ENCODE data around the gene SCAI.
A peak's percentile ranks its signal among the peaks of the same experiment; 100 is the strongest.
"Not testable (repeated sequence)": the region's sequence is repeated elsewhere in the genome, so short reads cannot be mapped to it uniquely, and the experiment has no call there.

SCAI gene

GRCh38 chr9:125143377-125144090 lies at the start of gene SCAI:
Gene SCAI (minus strand): TSS chr9:125143528. CDS start chr9:125143437, 91 bp downstream.
- DNase-seq = peak; percentile 99

DNA sequence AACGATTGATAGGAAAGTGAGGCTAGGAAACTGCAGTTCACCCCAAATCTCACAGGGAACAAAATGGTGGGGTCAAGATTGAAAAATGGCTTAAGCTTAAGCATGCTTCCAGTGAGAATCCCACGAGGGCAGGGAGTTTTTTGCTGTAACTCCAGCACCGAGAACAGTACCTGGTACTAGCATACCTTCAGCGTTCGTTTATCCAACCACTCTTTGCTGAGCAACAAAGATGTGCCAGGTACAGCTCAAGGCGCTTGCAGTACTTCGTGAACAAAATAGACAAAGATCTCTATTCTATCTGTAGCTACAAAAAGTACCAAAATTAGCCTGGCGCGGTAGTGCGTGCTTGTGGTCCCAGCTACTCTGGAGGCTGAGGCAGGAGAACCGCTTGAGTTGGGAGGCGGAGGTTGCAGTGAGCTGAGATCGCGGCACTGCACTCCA lies 47.1 kb upstream of the SCAI start:
- peak; percentile 67 for DNase-seq

DNA sequence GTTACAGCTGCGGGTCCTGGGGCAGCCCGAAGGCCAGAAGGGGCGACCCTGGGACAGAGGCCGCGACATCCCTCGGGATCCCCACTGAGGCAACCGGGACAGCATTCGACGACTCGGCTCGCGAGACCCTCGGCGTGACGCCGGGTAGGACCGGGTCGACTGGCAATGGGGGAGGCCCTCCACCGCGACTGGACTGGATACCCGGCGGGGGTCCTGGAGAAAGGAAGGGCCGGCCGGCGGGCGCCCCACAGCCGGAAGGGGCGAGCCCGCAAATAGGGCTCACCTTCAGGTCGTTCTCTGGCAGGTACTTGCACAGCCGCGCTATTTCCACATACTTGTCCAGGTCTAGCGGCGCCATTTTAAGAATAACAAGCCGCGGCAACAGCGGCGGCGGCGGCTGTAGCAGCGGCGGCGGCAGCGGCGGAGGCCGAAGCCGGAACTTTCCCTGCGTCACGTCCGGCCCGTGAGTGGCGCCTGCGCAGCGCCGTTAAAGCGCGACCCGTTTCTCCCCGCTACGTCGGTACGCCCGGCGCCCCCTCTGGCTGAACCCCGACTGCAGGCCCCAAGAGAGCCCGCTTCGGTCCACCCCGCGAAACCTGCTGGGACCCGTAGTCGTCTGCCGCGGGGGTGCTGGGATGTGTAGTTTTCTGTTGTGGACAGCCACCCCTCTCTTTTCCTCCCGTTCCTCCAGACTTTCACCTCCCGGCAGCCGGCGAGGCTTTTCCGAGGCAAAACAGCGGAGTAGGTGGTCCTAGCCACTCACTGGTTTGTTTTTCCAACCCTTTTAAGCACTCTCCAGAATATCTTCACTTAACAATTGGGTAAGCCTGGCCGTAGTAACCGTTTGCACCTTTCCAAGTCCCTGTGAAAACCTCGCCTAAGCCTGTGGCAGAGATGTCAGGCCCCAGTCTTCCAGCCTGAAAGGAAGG lies 46.3 kb upstream of the SCAI start, which contains the start of gene PPP6C:
TSS of gene PPP6C (minus strand) at position 443 of the 929 bp plus-strand sequence. CDS start at position 358, 85 bp downstream.
- peak; percentile 99 for DNase-seq

GRCh38 chr9:125189011-125189360 lies 45.7 kb upstream of the SCAI start:
- peak; percentile 79 for DNase-seq

DNA sequence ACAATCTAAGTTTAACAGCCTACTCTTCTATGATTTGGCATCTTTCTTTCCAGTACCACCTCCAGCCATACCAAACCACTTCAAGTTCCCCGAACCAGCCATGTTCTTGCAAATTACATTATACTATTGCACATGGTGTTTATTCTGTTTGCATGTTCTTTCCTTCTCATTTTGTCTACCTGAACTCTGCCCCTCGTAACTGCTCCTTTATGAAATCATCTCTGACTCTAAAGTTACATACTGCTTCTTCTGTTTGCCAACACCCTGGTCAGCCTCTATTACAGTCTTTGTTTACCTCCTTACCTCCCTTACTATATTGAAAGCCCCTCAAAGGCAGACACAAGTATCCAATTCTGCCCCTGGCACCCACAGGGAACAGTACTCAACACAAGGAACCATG lies 40.2 kb upstream of the SCAI start:
- DNase-seq = no peak

- no peak for DNase-seq
Observed at GRCh38 chr9:125183054-125183453, 39.7 kb upstream of the SCAI start.

DNA sequence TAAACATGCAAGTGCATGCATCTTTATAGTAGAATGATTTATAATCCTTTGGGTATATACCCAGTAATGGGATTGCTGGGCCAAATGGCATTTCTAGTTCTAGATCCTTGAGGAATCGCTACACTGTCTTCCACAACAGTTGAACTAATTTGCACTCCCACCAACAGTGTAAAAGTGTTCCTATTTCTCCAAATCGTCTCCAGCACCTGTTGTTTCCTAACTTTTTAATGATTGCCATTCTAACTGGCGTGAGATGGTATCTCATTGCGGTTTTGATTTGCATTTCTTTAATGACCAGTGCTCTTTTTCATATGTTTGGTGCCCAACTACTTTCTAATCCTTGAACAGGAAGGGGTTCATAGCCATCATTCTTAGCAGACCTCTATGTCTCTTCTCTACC lies 38.4 kb upstream of the SCAI start:
- DNase-seq = not testable (repeated sequence)

GRCh38 chr9:125180876-125181275 lies 37.5 kb upstream of the SCAI start:
- no peak for DNase-seq

DNA sequence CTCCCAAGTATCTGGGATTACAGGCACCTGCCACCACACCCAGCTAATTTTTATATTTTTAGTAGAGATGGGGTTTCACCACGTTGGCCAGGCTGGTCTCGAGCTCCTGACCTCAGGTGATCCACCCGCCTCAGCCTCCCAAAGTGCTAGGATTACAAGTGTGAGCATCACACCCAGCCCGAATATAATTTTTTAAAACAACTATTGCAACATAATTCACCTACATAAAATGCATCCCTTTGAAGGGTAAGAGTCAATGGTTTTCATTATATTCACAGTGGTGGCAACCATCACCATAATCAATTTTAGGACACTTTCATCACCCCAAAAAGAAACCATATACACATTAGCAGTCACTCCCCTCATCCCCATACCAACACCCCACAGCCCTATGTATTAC lies 36.4 kb upstream of the SCAI start:
- DNase-seq = not testable (repeated sequence)

DNA sequence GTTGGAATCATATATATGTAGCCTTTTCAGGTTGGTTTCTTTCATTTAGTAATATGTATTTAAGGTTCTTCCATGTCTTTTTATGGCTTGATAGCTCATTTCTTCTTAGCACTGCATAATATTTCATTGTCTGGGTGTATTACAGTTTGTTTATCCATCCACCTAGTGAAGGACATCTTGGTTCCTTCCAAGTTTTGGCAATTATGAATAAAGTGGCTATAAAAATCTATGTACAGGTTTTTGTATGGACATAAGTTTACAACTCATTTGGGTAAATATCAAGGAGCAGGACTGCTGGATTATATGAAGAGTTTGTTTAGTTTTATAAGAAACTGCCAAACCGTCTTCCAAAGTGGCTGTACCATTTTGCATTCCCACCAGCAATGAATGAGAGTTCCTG lies 34.6 kb upstream of the SCAI start:
- DNase-seq = no peak

DNA sequence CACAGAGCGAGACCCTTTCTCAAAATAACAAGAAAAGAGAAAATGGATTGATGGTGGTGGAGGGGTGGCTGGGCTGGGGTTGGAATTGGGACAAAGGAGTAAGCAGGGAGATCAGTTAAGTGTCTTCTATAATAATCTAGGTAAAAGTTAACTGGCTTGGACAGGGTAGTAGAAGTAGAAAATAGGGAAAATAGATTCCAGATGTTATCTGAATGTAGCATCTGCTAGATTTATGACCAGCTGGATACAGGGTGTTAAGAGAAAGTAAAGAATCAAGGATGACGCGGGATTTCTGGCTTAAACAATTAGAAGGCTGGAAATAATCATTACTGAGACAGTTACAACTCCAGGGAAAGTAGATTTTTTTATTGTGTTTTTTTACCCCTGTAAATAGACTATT lies 33.3 kb upstream of the SCAI start:
- DNase-seq = no peak

DNA sequence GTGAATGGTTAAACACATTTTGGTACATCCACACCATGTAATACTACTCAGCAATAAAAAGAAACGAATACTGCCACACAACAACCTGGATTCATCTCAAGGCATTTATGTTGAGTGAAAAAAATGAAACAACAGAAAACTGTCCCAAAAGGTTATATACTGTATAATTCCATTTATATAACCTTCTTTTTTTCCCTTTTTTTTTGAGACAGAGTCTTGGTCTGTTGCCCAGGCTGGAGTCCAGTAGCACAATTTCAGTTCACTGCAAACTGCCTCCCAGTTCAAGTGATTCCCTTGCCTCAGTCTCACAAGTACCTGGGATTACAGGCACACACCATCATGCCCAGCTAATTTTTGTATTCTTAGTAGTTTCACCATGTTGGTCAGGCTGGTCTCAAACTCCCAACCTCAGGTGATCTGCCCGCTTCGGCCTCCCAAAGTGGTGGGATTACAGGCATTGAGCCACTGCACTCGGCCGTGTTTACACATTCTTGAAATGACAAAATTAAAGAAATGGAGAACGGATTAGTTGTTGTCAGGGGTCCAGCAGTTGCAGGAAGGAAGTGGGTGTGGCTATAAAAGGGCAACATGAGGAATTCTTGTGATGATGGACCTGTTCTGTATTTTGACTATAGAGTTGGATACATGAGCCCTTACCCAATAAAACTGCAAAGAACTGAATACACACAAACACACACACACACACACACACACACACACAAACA lies 28.9 kb upstream of the SCAI start:
- no peak for DNase-seq

DNA sequence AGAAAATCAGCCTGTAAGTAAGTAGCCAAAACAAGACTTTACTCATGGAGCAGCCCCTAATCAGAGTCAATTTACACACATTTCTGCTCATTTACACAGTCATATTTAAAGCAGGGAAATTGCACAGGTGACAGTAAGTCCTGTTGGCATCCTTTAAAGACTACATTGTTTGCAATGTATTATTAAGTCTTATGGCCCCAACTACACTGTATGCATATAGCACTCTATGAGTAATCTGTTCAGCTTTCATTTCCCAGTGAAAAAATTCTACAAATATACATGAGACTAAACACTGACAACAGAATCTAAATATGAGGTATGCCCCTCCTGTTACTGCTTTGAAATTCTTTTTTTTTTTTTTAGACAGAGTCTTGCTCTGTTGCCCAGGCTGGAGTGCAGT lies 26.6 kb upstream of the SCAI start:
- no peak for DNase-seq

DNA sequence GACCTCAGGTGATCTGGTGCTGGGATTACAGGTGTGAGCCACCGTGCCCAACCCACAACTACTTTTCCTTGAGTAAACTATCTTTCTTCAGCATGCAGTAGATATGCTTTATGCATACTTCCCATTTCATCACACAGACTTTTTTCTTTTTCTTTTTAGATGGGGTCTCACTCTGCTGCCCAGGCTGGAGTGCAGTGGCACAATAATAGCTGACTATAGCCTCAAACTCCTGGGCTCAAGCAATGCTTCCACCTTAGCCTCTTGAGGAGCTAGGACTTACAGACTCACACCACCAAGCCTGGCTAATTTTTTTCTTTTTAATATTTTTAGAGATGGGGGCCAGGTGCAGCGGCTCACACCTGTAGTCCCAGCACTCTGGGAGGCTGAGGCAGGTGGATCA lies 23.4 kb upstream of the SCAI start:
- no peak for DNase-seq

- not testable (repeated sequence) for DNase-seq
Observed at GRCh38 chr9:125162891-125163290, 19.6 kb upstream of the SCAI start.

GRCh38 chr9:125161284-125161918 lies 18.1 kb upstream of the SCAI start:
- no peak for DNase-seq

DNA sequence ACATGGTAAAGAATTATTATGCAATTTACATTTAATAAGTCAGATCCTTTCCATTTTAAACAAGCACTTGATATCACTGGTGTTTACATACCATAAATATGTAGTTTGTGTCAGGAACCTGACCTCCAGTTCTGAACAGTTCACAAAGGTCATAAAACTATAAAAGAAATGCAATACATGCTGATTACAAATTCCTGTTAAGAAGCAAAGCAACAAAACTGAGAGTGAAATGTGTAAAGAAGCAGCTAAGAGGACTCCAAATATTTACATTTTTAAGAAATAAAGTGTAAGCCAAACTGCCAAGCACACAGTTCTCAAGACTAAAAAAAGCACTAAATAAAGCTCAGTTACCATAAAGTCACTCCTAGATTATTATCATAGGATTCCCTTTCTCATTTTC lies 17.4 kb upstream of the SCAI start:
- no peak for DNase-seq

DNA sequence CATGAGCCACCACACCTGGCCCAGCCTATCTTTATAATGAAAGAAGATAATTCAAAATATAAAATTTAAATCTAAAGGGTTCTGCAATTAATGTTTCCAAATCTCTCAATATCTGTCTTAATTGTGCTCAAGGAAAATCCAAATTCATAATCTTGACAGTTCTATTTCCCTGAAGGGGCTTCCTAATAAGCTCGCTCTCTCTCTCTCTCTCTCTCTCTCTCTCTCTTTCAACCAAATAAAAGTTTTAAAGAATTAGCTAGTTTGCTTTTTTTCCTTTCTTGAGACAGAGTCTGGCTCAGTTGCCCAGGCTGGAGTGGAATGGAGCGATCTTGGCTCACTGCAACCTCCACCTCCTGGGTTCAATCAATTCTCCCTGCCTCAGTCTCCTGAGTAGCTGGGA lies 13.2 kb upstream of the SCAI start:
- no peak for DNase-seq

DNA sequence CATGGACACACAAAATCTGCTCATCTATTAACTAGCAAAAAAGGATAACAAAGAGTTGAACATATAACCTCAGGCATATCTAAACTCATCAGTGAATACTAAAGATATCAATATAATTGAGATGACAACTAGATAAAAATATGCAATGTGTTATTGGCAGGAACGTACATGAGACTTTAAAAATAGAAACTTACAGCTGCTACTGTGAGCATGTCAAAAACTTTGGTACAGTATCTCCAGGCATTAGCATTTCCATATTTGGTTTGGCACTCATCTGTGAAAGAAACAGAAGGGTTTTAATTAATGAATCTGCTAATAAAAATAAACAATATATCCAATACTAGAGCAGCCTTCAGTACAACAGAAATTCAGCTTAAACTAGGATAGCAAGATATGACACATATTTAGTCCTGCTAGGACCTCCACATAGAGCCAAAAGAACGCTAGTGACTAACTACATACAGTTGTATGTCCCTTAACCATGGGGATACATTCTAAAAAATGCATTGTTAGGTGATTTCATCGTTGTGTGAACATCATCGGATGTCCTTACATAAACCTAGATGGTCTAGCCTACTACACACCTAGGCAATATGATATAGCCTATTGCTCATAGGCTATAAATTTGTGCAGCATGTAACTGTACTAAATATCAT lies 10.5 kb upstream of the SCAI start:
- DNase-seq = no peak

DNA sequence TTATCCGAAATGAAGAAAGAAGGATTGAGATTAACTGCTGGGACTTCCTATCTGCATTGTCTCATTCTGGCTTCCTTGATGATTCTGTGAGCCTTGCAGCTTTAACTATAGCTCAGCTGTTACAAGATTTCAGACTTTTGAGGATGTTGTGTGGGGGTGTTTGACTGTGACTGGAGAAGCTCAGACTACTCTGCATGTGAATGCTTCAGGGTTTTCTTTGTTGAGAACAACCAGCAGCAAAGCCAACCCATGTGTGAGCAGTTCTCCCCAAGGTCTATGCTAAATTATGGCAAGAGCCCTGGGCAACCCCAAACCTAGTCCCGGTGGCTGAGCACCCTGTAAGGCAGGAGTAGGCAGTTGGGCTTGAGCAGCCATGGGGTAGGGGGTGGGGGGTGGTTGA lies 8.4 kb upstream of the SCAI start:
- DNase-seq = no peak

DNA sequence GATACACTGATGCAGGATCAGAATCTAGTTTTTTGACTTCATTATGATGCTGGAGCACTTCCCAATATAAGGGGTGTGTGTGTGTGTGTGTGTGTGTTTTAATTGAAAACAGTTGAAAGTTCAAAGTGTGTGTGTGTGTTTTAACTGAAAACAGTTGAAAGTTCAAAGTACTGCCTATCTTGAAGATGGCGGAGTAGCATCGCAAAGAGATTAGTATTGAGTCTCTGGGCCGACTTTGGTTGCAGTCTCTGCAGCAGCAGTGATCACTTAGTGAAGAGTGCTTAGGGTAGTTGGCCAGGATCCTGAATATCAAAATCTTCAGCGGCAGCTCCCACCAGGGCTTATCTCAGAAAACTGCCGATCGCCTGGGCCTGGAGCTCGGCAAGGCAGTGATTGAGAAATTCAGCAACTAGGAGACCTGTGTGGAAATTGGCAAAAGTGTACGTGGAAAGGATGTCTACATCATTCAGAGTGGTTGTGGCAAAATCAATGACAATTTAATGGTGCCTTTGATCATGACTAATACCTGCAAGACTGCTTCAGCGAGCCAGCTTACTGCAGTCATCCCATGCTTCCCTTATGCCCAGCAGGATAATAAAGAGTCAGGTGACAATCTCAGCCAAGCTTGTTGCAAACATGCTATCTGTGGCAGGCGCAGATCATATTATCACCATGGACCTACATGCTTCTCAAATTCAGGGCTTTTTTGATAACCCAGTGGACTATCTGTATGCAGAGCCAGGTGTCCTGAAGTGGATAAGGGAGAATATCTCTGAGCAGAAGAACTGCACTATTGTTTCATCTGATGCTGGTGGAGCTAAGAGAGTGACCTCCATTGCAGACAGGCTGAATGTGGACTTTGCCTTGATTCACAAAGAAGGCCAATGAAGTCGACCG lies 7.3 kb upstream of the SCAI start:
- no peak for DNase-seq

All from activated effector memory CD4-positive, alpha-beta T cell treated with anti-CD3 and anti-CD28 coated beads, Interleukin-2, amount 50 U/mL, for 16 hours (primary cell).